SH-SY5Y (cell line): ENCODE measurements around the gene KRT17.

Source experiments
- GATA2 ChIP-seq: IDR thresholded peaks from 2 replicates; pipeline ENCODE4 v1.6.1; 2011; ENCODE audit warnings: mild to moderate bottlenecking, low read depth, low read length
- GATA3 ChIP-seq: IDR thresholded peaks from 2 replicates; pipeline ENCODE4 v1.6.1; 2011; ENCODE audit warnings: low read depth, mild to moderate bottlenecking, low read length, moderate library complexity

GRCh38 chr17:41602524-41602923, 21.9 kb downstream of the KRT17 start:
- TF ChIP-seq GATA3 (no peak), GATA2 (no peak)
